ENCODE measurements around the gene SNRPN. TPM values are rescaled to one million over a fixed set of nuclear protein-coding genes. Genes with fewer than 3 reads are reported as not detected.

The SNRPN gene
- total RNA-seq, 1 experiment from 2014 or later: 2.0 TPM

- RAD21 ChIA-PET (ENCODE audit: low non-redundant PET in 1 of 2, low total read pairs in 2 of 2, uncharacterized antibody in 2 of 2, unreplicated experiment in 2 of 2): no interaction called here
- no peaks in the 10 kb centered on the region for H3K36me3 ChIP-seq (ENCODE audit: control insufficient read depth in 1 of 2, insufficient read depth in 2 of 2, low read length in 2 of 2)
- DNase-seq (ENCODE audit: low read depth, low spot score): no peak
Measured at GRCh38 chr15:24940236-24940635, 14.6 kb upstream of the SNRPN start.

More at GRCh38 chr15:24940236-24940635, 14.6 kb upstream of the SNRPN start:
- Histone ChIP-seq H3K27ac (ENCODE audit: low read depth, low read length) (no peak overlapping the region), H3K9me2 (ENCODE audit: insufficient read depth) (no peaks in the 10 kb centered on the region), H3K4me2 (ENCODE audit: low read length) (no peak overlapping the region), H3K9ac (ENCODE audit: low read length) (no peak overlapping the region), H3K27me3 (ENCODE audit: insufficient read depth, low read length) (no peaks in the 10 kb centered on the region), H3K79me2 (ENCODE audit: insufficient read depth, low read length) (no peaks in the 10 kb centered on the region), H3K4me3 (replicated peaks in 1 of 2; ENCODE audit: low read depth in 1 of 2, low read length in 2 of 2) (no peak overlapping the region), H2AFZ (ENCODE audit: low read depth, low read length, poor library complexity, severe bottlenecking) (no peak overlapping the region), H3K4me1 (ENCODE audit: control insufficient read depth in 1 of 2, insufficient read depth in 2 of 2, low read length in 2 of 2) (no peaks in the 10 kb centered on the region), H4K20me1 (ENCODE audit: insufficient read depth) (no peaks in the 10 kb centered on the region), H3K9me3 (ENCODE audit: control insufficient read depth in 1 of 2, insufficient read depth in 1 of 2, low read depth in 1 of 2, low read length in 2 of 2) (peaks cover 9 to 23% of the 10 kb centered on the region in 2 experiments; a peak in 2 of 4 replicates)
- POLR2A ChIA-PET: no interaction called here
- CTCF ChIA-PET: no interaction called here
- no peak for TF ChIP-seq SP1 (IDR thresholded peaks at IDR 0.05; ENCODE audit: low read depth)
- no peak for TF ChIP-seq REST (IDR thresholded peaks at IDR 0.05; ENCODE audit: low read depth)
- no peak for TF ChIP-seq EZH2 (IDR thresholded peaks at IDR 0.05)
- TF ChIP-seq MAX (IDR thresholded peaks at IDR 0.05): no peak
- no peak for TF ChIP-seq ATF3 (IDR thresholded peaks at IDR 0.05)
- no peak for TF ChIP-seq CBX3 (IDR thresholded peaks at IDR 0.05; ENCODE audit: low read depth)
- TF ChIP-seq SRF (IDR thresholded peaks at IDR 0.05; ENCODE audit: low read depth): no peak
- TF ChIP-seq ZNF274 (IDR thresholded peaks at IDR 0.05; ENCODE audit: low read depth, low read length): no peak
- TF ChIP-seq CEBPB (IDR thresholded peaks at IDR 0.05; ENCODE audit: low read depth): no peak
- TF ChIP-seq SIN3A (IDR thresholded peaks at IDR 0.05; ENCODE audit: low read depth): no peak
- TF ChIP-seq POLR2A (IDR thresholded peaks at IDR 0.05; ENCODE audit: borderline replicate concordance, extremely low read depth, insufficient read depth, insufficient read length): no peak
- no peak for TF ChIP-seq FOSL1 (IDR thresholded peaks at IDR 0.05; ENCODE audit: low read depth)
- TF ChIP-seq JUND (IDR thresholded peaks at IDR 0.05): no peak
- TF ChIP-seq TCF7L2 (IDR thresholded peaks at IDR 0.05; ENCODE audit: borderline replicate concordance, extremely low read depth, insufficient read depth, insufficient read length): no peak
- TF ChIP-seq POLR2AphosphoS5 (IDR thresholded peaks at IDR 0.05; ENCODE audit: low read depth, low read length): no peak
- TF ChIP-seq CTCF (IDR thresholded peaks at IDR 0.05 in 2 of 3, conservative IDR thresholded peaks at IDR 0.05 in 1 of 3; ENCODE audit: borderline replicate concordance in 1 of 3, insufficient read depth in 1 of 3, low read depth in 2 of 3, low read length in 2 of 3): no peak
- intact Hi-C loops (cut with micrococcal nuclease): no loop called here
- BruUV-seq (replicated peaks): no TSS peak
- ATAC-seq: no peak
